SK-MEL-5 (cell line): ENCODE measurements around the gene PRR16. TPM values are rescaled to one million over a fixed set of nuclear protein-coding genes. Genes with fewer than 3 reads are reported as not detected.
"Not testable (repeated sequence)": the region's sequence is repeated elsewhere in the genome, so short reads cannot be mapped to it uniquely, and the experiment has no call there.

ENCODE experiments used
- DNase-seq: peaks from one replicate; pipeline ENCODE4 v3.0.0-alpha.2; 2016; ENCODE audit warnings: low read depth, low spot score
- in situ Hi-C: cut with HindIII; loops from 2 replicates; pipeline ENCODE4 v1.10.0; 2016; ENCODE audit warnings: low sequenced_read_pairs, high pct_unique_total_duplicates, low pct_unique_long_range_greater_than_20kb
- total RNA-seq: library from RNA; depleted of rRNA; stranded (reverse); fragments of >200 nt; shearing (Covaris generic); gene quantifications from 2 replicates; pipeline ENCODE4 v1.2.3, GENCODE V29; 2014

Gene PRR16
- total RNA-seq, 1 experiment from 2014 or later: 1.5 TPM

- in situ Hi-C loops: no loop called here
- no peak for DNase-seq
These were observed 8.1 kb upstream of the PRR16 start for GRCh38 chr5:120456006-120456405.

GRCh38 chr5:120457839-120458507 is 6.1 kb upstream of the PRR16 start:
- peak; percentile 83 for DNase-seq
- in situ Hi-C loops: no loop called here

- DNase-seq, in situ Hi-C loops: not testable (repeated sequence)
These were observed 5.6 kb upstream of the PRR16 start for GRCh38 chr5:120458508-120458847.

- no peak for DNase-seq
These were observed 2.8 kb upstream of the PRR16 start for GRCh38 chr5:120461251-120461650.

GRCh38 chr5:120463006-120463680 is 957 bp upstream of the PRR16 start:
- in situ Hi-C loops: no loop called here
- no peak for DNase-seq

More at GRCh38 chr5:120461251-120461650, 2.8 kb upstream of the PRR16 start:
- in situ Hi-C loops: no loop called here

- DNase-seq: peak; percentile 46
- in situ Hi-C loops: no loop called here
These were observed 731 bp downstream of the PRR16 start for GRCh38 chr5:120464627-120465435.

GRCh38 chr5:120465436-120465961 is 1.4 kb downstream of the PRR16 start:
- in situ Hi-C loops: no loop called here
- peak; percentile 64 for DNase-seq

GRCh38 chr5:120466341-120467006 is 2.4 kb downstream of the PRR16 start:
- in situ Hi-C loops: no loop called here
- DNase-seq: no peak

GRCh38 chr5:120471971-120472370 is 7.9 kb downstream of the PRR16 start:
- in situ Hi-C loops: no loop called here
- no peak for DNase-seq

GRCh38 chr5:120472911-120473310 is 8.8 kb downstream of the PRR16 start:
- in situ Hi-C loops: no loop called here
- DNase-seq: no peak

GRCh38 chr5:120473332-120473731 is 9.2 kb downstream of the PRR16 start:
- peak; percentile 57 for DNase-seq

GRCh38 chr5:120476063-120476462 is 12.0 kb downstream of the PRR16 start:
- no peak for DNase-seq
- in situ Hi-C loops: no loop called here

More at GRCh38 chr5:120473332-120473731, 9.2 kb downstream of the PRR16 start:
- in situ Hi-C loops: no loop called here

GRCh38 chr5:120479066-120479465 is 15.0 kb downstream of the PRR16 start:
- in situ Hi-C loops: no loop called here
- DNase-seq: peak; percentile 95

- no peak for DNase-seq
- in situ Hi-C loops: no loop called here
These were observed 35.9 kb downstream of the PRR16 start for GRCh38 chr5:120499876-120500563.

GRCh38 chr5:120502531-120502930 is 38.4 kb downstream of the PRR16 start:
- DNase-seq: peak; percentile 74
- in situ Hi-C loops: no loop called here

- no peak for DNase-seq
- in situ Hi-C loops: no loop called here
These were observed 39.2 kb downstream of the PRR16 start for GRCh38 chr5:120503341-120503740.

- DNase-seq: no peak
These were observed 40.0 kb downstream of the PRR16 start for GRCh38 chr5:120504057-120504456.

More at GRCh38 chr5:120504057-120504456, 40.0 kb downstream of the PRR16 start:
- in situ Hi-C loops: no loop called here
